Neural crest cell (in vitro differentiated cells): Measurements from ENCODE around the gene CELF4. TPM values are rescaled to one million over a fixed set of nuclear protein-coding genes. Genes with fewer than 3 reads are reported as not detected.

Experiments used
- DNase-seq: peaks from one replicate; pipeline ENCODE4 v3.0.0; 2021; ENCODE audit warnings: low read depth, mixed read lengths, low spot score
- H3K27ac Mint-ChIP-seq: one replicate; pipeline ENCODE4 v1.8.0; 2021; ENCODE audit warnings: mild to moderate bottlenecking, mixed read lengths; ENCODE audit not compliant: unreplicated experiment
- H3K27me3 Mint-ChIP-seq: 2 replicates; pipeline ENCODE4 v1.8.0; 2021; ENCODE audit warnings: low read depth, mild to moderate bottlenecking, mixed read lengths
- H3K36me3 Mint-ChIP-seq: 2 replicates; pipeline ENCODE4 v1.8.0; 2021; ENCODE audit warnings: low read depth, mild to moderate bottlenecking, mixed read lengths
- H3K4me1 Mint-ChIP-seq: 2 replicates; pipeline ENCODE4 v1.8.0; 2021; ENCODE audit warnings: mixed read lengths
- H3K4me3 Mint-ChIP-seq: one replicate; pipeline ENCODE4 v1.8.0; 2021; ENCODE audit warnings: mild to moderate bottlenecking, mixed read lengths
- H3K9me3 Mint-ChIP-seq: 2 replicates; pipeline ENCODE4 v1.8.0; 2021; ENCODE audit warnings: mixed read lengths
- total RNA-seq: library from RNA; stranded (reverse); gene quantifications from 2 replicates; pipeline ENCODE4 v1.2.1, GENCODE V29; 2021
- TF ChIP-seq, protein P1 (sequence below): fragments of 200-600 bp; sonication (generic); conservative IDR thresholded peaks from 2 replicates; pipeline ENCODE4 v1.5.0; 2021; ENCODE audit warnings: antibody characterized with exemption, mild to moderate bottlenecking

Gene CELF4
- total RNA-seq, 1 donor from 2014 or later, result 1.9 TPM

DNA sequence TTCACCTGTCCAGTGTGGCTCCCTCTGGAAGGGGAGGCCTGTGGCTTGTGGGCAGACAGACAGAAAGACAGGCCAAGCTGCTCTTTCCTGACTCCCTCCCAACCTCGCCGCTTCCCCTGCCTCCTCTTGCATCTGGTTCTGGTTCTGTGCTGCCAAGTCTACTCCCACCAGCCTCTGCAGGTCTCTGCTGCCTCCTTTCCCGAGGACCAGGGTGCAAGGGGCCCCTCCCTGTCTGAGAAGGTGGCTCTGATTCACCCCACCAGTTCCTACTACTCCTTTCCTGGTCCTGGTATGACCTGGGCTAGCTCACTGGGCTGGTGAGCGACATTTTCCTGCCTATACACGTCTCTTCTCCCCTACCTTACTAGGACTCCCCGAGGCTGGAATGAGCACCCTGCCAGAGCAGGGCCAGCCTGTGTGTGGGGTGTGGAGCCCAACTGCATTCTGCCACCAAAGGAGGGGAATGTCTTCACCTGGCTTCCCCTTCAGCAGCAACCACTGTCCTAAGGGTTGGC is 238.5 kb downstream of the CELF4 start:
- Mint-ChIP-seq H3K4me3 (no peak overlapping the region), H3K9me3 (no peaks in the 10 kb centered on the region), H3K36me3 (no peaks in the 10 kb centered on the region), H3K27ac (peak overlapping the region; percentile 62), H3K4me1 (peaks cover 4% of the 10 kb centered on the region), H3K27me3 (no peaks in the 10 kb centered on the region)
- TF ChIP-seq, protein P1, sequence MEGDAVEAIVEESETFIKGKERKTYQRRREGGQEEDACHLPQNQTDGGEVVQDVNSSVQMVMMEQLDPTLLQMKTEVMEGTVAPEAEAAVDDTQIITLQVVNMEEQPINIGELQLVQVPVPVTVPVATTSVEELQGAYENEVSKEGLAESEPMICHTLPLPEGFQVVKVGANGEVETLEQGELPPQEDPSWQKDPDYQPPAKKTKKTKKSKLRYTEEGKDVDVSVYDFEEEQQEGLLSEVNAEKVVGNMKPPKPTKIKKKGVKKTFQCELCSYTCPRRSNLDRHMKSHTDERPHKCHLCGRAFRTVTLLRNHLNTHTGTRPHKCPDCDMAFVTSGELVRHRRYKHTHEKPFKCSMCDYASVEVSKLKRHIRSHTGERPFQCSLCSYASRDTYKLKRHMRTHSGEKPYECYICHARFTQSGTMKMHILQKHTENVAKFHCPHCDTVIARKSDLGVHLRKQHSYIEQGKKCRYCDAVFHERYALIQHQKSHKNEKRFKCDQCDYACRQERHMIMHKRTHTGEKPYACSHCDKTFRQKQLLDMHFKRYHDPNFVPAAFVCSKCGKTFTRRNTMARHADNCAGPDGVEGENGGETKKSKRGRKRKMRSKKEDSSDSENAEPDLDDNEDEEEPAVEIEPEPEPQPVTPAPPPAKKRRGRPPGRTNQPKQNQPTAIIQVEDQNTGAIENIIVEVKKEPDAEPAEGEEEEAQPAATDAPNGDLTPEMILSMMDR, result no peak
- DNase-seq, result no peak

- no peak overlapping the region for H3K27ac Mint-ChIP-seq
- TF ChIP-seq, protein P1, result peak; percentile 62
- H3K4me3 Mint-ChIP-seq, result no peak overlapping the region
- DNase-seq, result peak; percentile 42
- H3K4me1 Mint-ChIP-seq, result no peaks in the 10 kb centered on the region
- H3K9me3 Mint-ChIP-seq, result no peaks in the 10 kb centered on the region
- no peaks in the 10 kb centered on the region for H3K36me3 Mint-ChIP-seq
- no peaks in the 10 kb centered on the region for H3K27me3 Mint-ChIP-seq
Measured at GRCh38 chr18:37322492-37323035, 243.0 kb downstream of the CELF4 start.

- Mint-ChIP-seq H3K27ac (no peak overlapping the region), H3K4me3 (no peak overlapping the region), H3K4me1 (no peaks in the 10 kb centered on the region), H3K36me3 (no peaks in the 10 kb centered on the region), H3K9me3 (no peaks in the 10 kb centered on the region), H3K27me3 (no peaks in the 10 kb centered on the region)
- DNase-seq, result no peak
- TF ChIP-seq, protein P1, result no peak
Measured at GRCh38 chr18:37321582-37322491, 243.8 kb downstream of the CELF4 start.

DNA sequence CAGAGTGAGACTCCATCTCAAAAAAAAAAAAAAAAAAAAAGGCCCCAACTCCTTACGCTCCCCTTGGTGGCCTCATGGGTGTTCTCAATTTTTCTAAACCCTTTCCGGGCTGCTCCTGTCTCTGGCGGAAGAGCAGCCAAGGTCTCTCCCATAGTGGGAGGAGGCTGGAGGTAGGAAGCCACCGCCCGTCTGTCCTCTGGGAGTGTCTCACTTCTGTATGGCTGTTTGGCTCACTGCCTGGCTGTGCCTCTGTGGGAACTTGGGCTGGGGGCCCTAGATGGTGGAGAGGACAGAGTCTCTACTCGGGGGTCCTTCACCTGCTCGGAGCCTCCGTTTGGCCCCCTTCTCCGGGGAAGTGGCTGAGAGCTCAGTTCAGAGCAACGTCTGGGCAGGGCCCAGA is 245.3 kb downstream of the CELF4 start:
- no peak for DNase-seq
- H3K4me3 Mint-ChIP-seq, result no peak overlapping the region

More for the DNA sequence above, 245.3 kb downstream of the CELF4 start:
- Mint-ChIP-seq H3K4me1 (no peaks in the 10 kb centered on the region), H3K36me3 (no peaks in the 10 kb centered on the region), H3K9me3 (no peaks in the 10 kb centered on the region), H3K27ac (no peak overlapping the region), H3K27me3 (no peaks in the 10 kb centered on the region)
- TF ChIP-seq, protein P1, result no peak
